Fibroblast of lung (primary cell): Measurements from ENCODE around the gene VDAC2. TPM values are rescaled to one million over a fixed set of nuclear protein-coding genes. Genes with fewer than 3 reads are reported as not detected.

Experiments
- DNase-seq, 2 donors: peaks; one replicate each; pipeline versions ENCODE4 v3.0.0 to v3.0.0-alpha.2; 2010; ENCODE audit warnings: low read depth in 2 of 2
- H2AFZ ChIP-seq: 2 replicates; pipeline ENCODE4 v1.5.1; 2012; ENCODE audit warnings: low read length, control low read depth, inconsistent platforms
- H3K27ac ChIP-seq: 2 replicates; pipeline ENCODE4 v1.5.1; 2011; ENCODE audit warnings: low read length, control low read depth; ENCODE audit not compliant: insufficient read depth
- H3K27me3 ChIP-seq: 2 replicates; pipeline ENCODE4 v1.5.1; 2011; ENCODE audit warnings: mild to moderate bottlenecking, low read length; ENCODE audit not compliant: control insufficient read depth, insufficient read depth
- H3K36me3 ChIP-seq: 2 replicates; pipeline ENCODE4 v1.5.1; 2011; ENCODE audit warnings: low read length; ENCODE audit not compliant: control insufficient read depth, insufficient read depth
- H3K4me1 ChIP-seq: 2 replicates; pipeline ENCODE4 v1.5.1; 2011; ENCODE audit warnings: low read length; ENCODE audit not compliant: control insufficient read depth, insufficient read depth; ENCODE audit errors: extremely low read depth
- H3K4me2 ChIP-seq: 2 replicates; pipeline ENCODE4 v1.5.1; 2011; ENCODE audit warnings: low read length, control low read depth; ENCODE audit not compliant: insufficient read depth; ENCODE audit errors: extremely low read depth
- H3K4me3 ChIP-seq, 4 experiments: fragments of 200-600 bp in 1 of 4; sonication (generic) in 1 of 4; replicated peaks in 1 of 4; 2 replicates each; pipeline ENCODE4 v1.5.1; 2011 to 2016; ENCODE audit warnings: low read length in 4 of 4, low read depth in 3 of 4, mild to moderate bottlenecking in 3 of 4, control low read depth in 2 of 4, inconsistent platforms in 1 of 4, mixed read lengths in 1 of 4; ENCODE audit not compliant: insufficient read depth in 1 of 4; ENCODE audit errors: control extremely low read depth in 1 of 4
- H3K79me2 ChIP-seq: 2 replicates; pipeline ENCODE4 v1.5.1; 2012; ENCODE audit warnings: mild to moderate bottlenecking, low read length, inconsistent platforms; ENCODE audit not compliant: control insufficient read depth, insufficient read depth
- H3K9ac ChIP-seq: 2 replicates; pipeline ENCODE4 v1.5.1; 2011; ENCODE audit warnings: mild to moderate bottlenecking, low read length, control low read depth; ENCODE audit not compliant: insufficient read depth
- H3K9me3 ChIP-seq: 2 replicates; pipeline ENCODE4 v1.5.1; 2012; ENCODE audit warnings: low read depth, low read length; ENCODE audit not compliant: control insufficient read depth, insufficient read depth
- H4K20me1 ChIP-seq: 2 replicates; pipeline ENCODE4 v1.5.1; 2011; ENCODE audit warnings: low read length; ENCODE audit not compliant: control insufficient read depth, insufficient read depth; ENCODE audit errors: extremely low read depth
- CTCF ChIP-seq, 2 donors: IDR thresholded peaks in 1 of 2; conservative IDR thresholded peaks in 1 of 2; 1 replicate in 1 of 2; 2 replicates in 1 of 2; pipeline ENCODE4 v1.5.1; 2011 to 2012; ENCODE audit warnings: low read length in 2 of 2, control low read depth in 1 of 2, inconsistent platforms in 1 of 2, low read depth in 1 of 2, mild to moderate bottlenecking in 1 of 2
- EZH2 ChIP-seq: IDR thresholded peaks from 2 replicates; pipeline ENCODE4 v1.5.1; 2012; ENCODE audit warnings: low read length, control low read depth, mild to moderate bottlenecking; ENCODE audit errors: missing control alignments
- polyA plus RNA-seq, 2 donors: library from polyadenylated mRNA; depleted of rRNA in 1 of 2; stranded (reverse) in 1 of 2; unstranded in 1 of 2; fragments of >200 nt; gene quantifications; 2 replicates each; pipeline ENCODE4 v1.2.1, GENCODE V29; 2011 to 2012; ENCODE audit warnings: missing spikeins in 1 of 2
- total RNA-seq: library from RNA; depleted of rRNA; stranded (reverse); fragments of >200 nt; gene quantifications from 2 replicates; pipeline ENCODE4 v1.2.1, GENCODE V29; 2014

VDAC2 gene
- total and polyA plus RNA-seq, 2 donors (not counting 1 experiment from before 2014, with no cell fraction given), result 151 to 208 TPM

- H3K27me3 ChIP-seq, result no peaks in the 10 kb centered on the region
- H3K9me3 ChIP-seq, result no peaks in the 10 kb centered on the region
- peaks cover 9% of the 10 kb centered on the region for H3K36me3 ChIP-seq
- H2AFZ ChIP-seq, result no peak overlapping the region
- H3K79me2 ChIP-seq, result no peaks in the 10 kb centered on the region
- no peak overlapping the region for H3K9ac ChIP-seq
- TF ChIP-seq CTCF (conservative IDR thresholded peaks at IDR 0.05 in 1 of 2, IDR thresholded peaks at IDR 0.05 in 1 of 2; ENCODE audit: low read depth in 1 of 2, low read length in 2 of 2), result no peak
- no peak for TF ChIP-seq EZH2
- no peak for DNase-seq
- H3K4me3 ChIP-seq, result no peak overlapping the region
- H4K20me1 ChIP-seq, result no peaks in the 10 kb centered on the region
- H3K27ac ChIP-seq, result no peak overlapping the region
- H3K4me2 ChIP-seq, result no peak overlapping the region
- peaks cover 5% of the 10 kb centered on the region for H3K4me1 ChIP-seq
Measured at GRCh38 chr10:75236178-75236825, 25.7 kb downstream of the VDAC2 start.

- H2AFZ ChIP-seq, result no peak overlapping the region
- no peak overlapping the region for H3K4me3 ChIP-seq
- no peak overlapping the region for H3K9ac ChIP-seq
- peaks cover 2% of the 10 kb centered on the region for H3K27me3 ChIP-seq
- DNase-seq, result no peak
- TF ChIP-seq CTCF (conservative IDR thresholded peaks at IDR 0.05 in 1 of 2, IDR thresholded peaks at IDR 0.05 in 1 of 2; ENCODE audit: low read depth in 1 of 2, low read length in 2 of 2), result no peak
- no peak for TF ChIP-seq EZH2
- no peaks in the 10 kb centered on the region for H3K79me2 ChIP-seq
- H3K4me1 ChIP-seq, result peaks cover 5% of the 10 kb centered on the region
- H3K36me3 ChIP-seq, result no peaks in the 10 kb centered on the region
- H4K20me1 ChIP-seq, result no peaks in the 10 kb centered on the region
- no peak overlapping the region for H3K4me2 ChIP-seq
- H3K27ac ChIP-seq, result no peak overlapping the region
- no peaks in the 10 kb centered on the region for H3K9me3 ChIP-seq
Measured at GRCh38 chr10:75238182-75239095, 27.8 kb downstream of the VDAC2 start.

- Histone ChIP-seq H3K4me1 (peaks cover 5% of the 10 kb centered on the region), H3K9me3 (no peaks in the 10 kb centered on the region), H3K4me2 (no peak overlapping the region), H3K9ac (no peak overlapping the region), H3K27ac (no peak overlapping the region), H3K27me3 (peaks cover 2% of the 10 kb centered on the region), H3K36me3 (no peaks in the 10 kb centered on the region), H3K4me3 (no peak overlapping the region), H2AFZ (no peak overlapping the region), H4K20me1 (no peaks in the 10 kb centered on the region), H3K79me2 (no peaks in the 10 kb centered on the region)
- TF ChIP-seq CTCF (conservative IDR thresholded peaks at IDR 0.05 in 1 of 2, IDR thresholded peaks at IDR 0.05 in 1 of 2; ENCODE audit: low read depth in 1 of 2, low read length in 2 of 2) (no peak), EZH2 (no peak)
- no peak for DNase-seq
Measured at GRCh38 chr10:75239096-75239790, 28.6 kb downstream of the VDAC2 start.
